ENCODE measurements around the gene LIX1.
"Not testable (repeated sequence)": the region's sequence is repeated elsewhere in the genome, so short reads cannot be mapped to it uniquely, and the experiment has no call there.

LIX1 gene

GRCh38 chr5:97142521-97143254 is at the start of gene LIX1:
Gene LIX1 (minus strand): TSS chr5:97142611. CDS start chr5:97142576, 35 bp downstream.
- no peak for DNase-seq (ENCODE audit: low read depth in 2 of 2)

GRCh38 chr5:97191893-97192292 is 49.5 kb upstream of the LIX1 start:
- DNase-seq (ENCODE audit: low read depth in 2 of 2), result no peak

GRCh38 chr5:97189523-97189922 is 47.1 kb upstream of the LIX1 start:
- DNase-seq (ENCODE audit: low read depth in 2 of 2), result not testable (repeated sequence)

GRCh38 chr5:97183930-97184213 is 41.5 kb upstream of the LIX1 start:
- DNase-seq (ENCODE audit: low read depth in 2 of 2), result no peak

GRCh38 chr5:97183100-97183929 is 40.9 kb upstream of the LIX1 start, which contains the start of gene RIOK2:
Gene RIOK2 (minus strand): TSS chr5:97183247. CDS start chr5:97183191, 56 bp downstream.
- DNase-seq (ENCODE audit: low read depth in 2 of 2), result peak; percentile 86 to 90

- DNase-seq (ENCODE audit: low read depth in 2 of 2), result no peak
These were observed 40.2 kb upstream of the LIX1 start for GRCh38 chr5:97182571-97183099.

GRCh38 chr5:97181856-97182545 is 39.6 kb upstream of the LIX1 start:
- no peak for DNase-seq (ENCODE audit: low read depth in 2 of 2)

GRCh38 chr5:97179457-97179856 is 37.0 kb upstream of the LIX1 start:
- DNase-seq (ENCODE audit: low read depth in 2 of 2), result not testable (repeated sequence)

GRCh38 chr5:97172227-97172626 is 29.8 kb upstream of the LIX1 start:
- DNase-seq (ENCODE audit: low read depth in 2 of 2), result no peak

- no peak for DNase-seq (ENCODE audit: low read depth in 2 of 2)
These were observed 29.3 kb upstream of the LIX1 start for GRCh38 chr5:97171703-97172102.

GRCh38 chr5:97167435-97167834 is 25.0 kb upstream of the LIX1 start:
- DNase-seq (ENCODE audit: low read depth in 2 of 2), result no peak

GRCh38 chr5:97165726-97166125 is 23.3 kb upstream of the LIX1 start:
- no peak for DNase-seq (ENCODE audit: low read depth in 2 of 2)

GRCh38 chr5:97164846-97165245 is 22.4 kb upstream of the LIX1 start:
- no peak for DNase-seq (ENCODE audit: low read depth in 2 of 2)

- DNase-seq (ENCODE audit: low read depth in 2 of 2), result no peak
These were observed 21.4 kb upstream of the LIX1 start for GRCh38 chr5:97163790-97164285.

- no peak for DNase-seq (ENCODE audit: low read depth in 2 of 2)
These were observed 21.0 kb upstream of the LIX1 start for GRCh38 chr5:97163360-97163764.

GRCh38 chr5:97162045-97162444 is 19.6 kb upstream of the LIX1 start:
- peak in 1 of 2 donors; percentile 13 for DNase-seq (ENCODE audit: low read depth in 2 of 2)

GRCh38 chr5:97157689-97158088 is 15.3 kb upstream of the LIX1 start:
- no peak for DNase-seq (ENCODE audit: low read depth in 2 of 2)

- DNase-seq (ENCODE audit: low read depth in 2 of 2), result no peak
These were observed 9.0 kb upstream of the LIX1 start for GRCh38 chr5:97151370-97151769.

- DNase-seq (ENCODE audit: low read depth in 2 of 2), result no peak
These were observed 8.0 kb upstream of the LIX1 start for GRCh38 chr5:97150401-97150800.

- no peak for DNase-seq (ENCODE audit: low read depth in 2 of 2)
These were observed 7.3 kb upstream of the LIX1 start for GRCh38 chr5:97149709-97150108.

- no peak for DNase-seq (ENCODE audit: low read depth in 2 of 2)
These were observed 5.9 kb upstream of the LIX1 start for GRCh38 chr5:97148288-97148687.

GRCh38 chr5:97143704-97144103 is 1.3 kb upstream of the LIX1 start:
- DNase-seq (ENCODE audit: low read depth in 2 of 2), result no peak

Measured in stimulated activated CD8-positive, alpha-beta memory T cell treated with anti-CD3 and anti-CD28 coated beads, Interleukin-2, amount 100 ng/mL, for 48 hours (primary cell).